HEK293 (cell line): ENCODE results near the gene ZNF816.

Experiments used
- CTCF ChIA-PET: fragments of 350-600 bp; formaldehyde crosslinking; extraction: SDS; loops from one replicate; lab custom pipeline; 2021; ENCODE audit warnings: antibody characterized with exemption; lab: Yijun Ruan, JAX
- POLR2A ChIA-PET: fragments of 300-600 bp; formaldehyde crosslinking; extraction: SDS; loops from one replicate; lab custom pipeline; 2020; ENCODE audit warnings: antibody characterized with exemption, inconsistent platforms; lab: Yijun Ruan, JAX
- H3K27ac ChIP-seq: fragments of 200-500 bp; sonication (Bioruptor generic); 2 replicates; pipeline ENCODE4 v1.5.1; 2014; ENCODE audit warnings: low read depth, low read length, control low read depth, inconsistent platforms; ENCODE audit errors: extremely low read depth
- H3K36me3 ChIP-seq, 2 experiments: fragments of 200-500 bp in 1 of 2; sonication (Bioruptor generic) in 1 of 2; 1 replicate in 1 of 2; 2 replicates in 1 of 2; pipeline ENCODE4 v1.5.1; 2014 to 2017; ENCODE audit warnings: inconsistent platforms in 2 of 2, low read length in 2 of 2; ENCODE audit not compliant: control insufficient read depth in 2 of 2, insufficient read depth in 1 of 2
- H3K4me1 ChIP-seq: fragments of 200-500 bp; sonication (Bioruptor generic); 2 replicates; pipeline ENCODE4 v1.5.1; 2014; ENCODE audit warnings: mild to moderate bottlenecking, low read length, inconsistent platforms; ENCODE audit not compliant: control insufficient read depth, insufficient read depth
- H3K4me3 ChIP-seq: 2 replicates; pipeline ENCODE4 v1.5.1; 2011; ENCODE audit warnings: low read depth, mild to moderate bottlenecking, control low read depth, low read length, moderate library complexity
- H3K9me3 ChIP-seq: fragments of 200-500 bp; sonication (Bioruptor generic); 2 replicates; pipeline ENCODE4 v1.5.1; 2014; ENCODE audit warnings: low read depth, low read length, inconsistent platforms; ENCODE audit not compliant: control insufficient read depth, insufficient read depth
- EGR2 ChIP-seq: fragments of 450-650 bp; formaldehyde crosslinking; IDR thresholded peaks from 2 replicates; pipeline ENCODE4 v1.5.1; 2016; ENCODE audit warnings: low read depth, missing biosample characterization, missing genetic modification characterization
- GLI4 ChIP-seq: fragments of 450-650 bp; formaldehyde crosslinking; IDR thresholded peaks from 2 replicates; pipeline ENCODE4 v1.5.1; 2016; ENCODE audit warnings: missing biosample characterization, missing genetic modification characterization
- HIC1 ChIP-seq: fragments of 450-650 bp; formaldehyde crosslinking; IDR thresholded peaks from 2 replicates; pipeline ENCODE4 v1.5.1; 2016; ENCODE audit warnings: missing biosample characterization, missing genetic modification characterization
- PATZ1 ChIP-seq: fragments of 450-650 bp; formaldehyde crosslinking; IDR thresholded peaks from 2 replicates; pipeline ENCODE4 v1.5.1; 2016; ENCODE audit warnings: missing biosample characterization, missing genetic modification characterization
- REST ChIP-seq: fragments of 450-650 bp; formaldehyde crosslinking; IDR thresholded peaks from 2 replicates; pipeline ENCODE4 v1.5.1; 2016; ENCODE audit warnings: missing biosample characterization, missing genetic modification characterization
- YY1 ChIP-seq: fragments of 450-650 bp; formaldehyde crosslinking; IDR thresholded peaks from 2 replicates; pipeline ENCODE4 v1.5.1; 2018; ENCODE audit warnings: missing biosample characterization, missing genetic modification characterization
- ZNF121 ChIP-seq: fragments of 450-650 bp; formaldehyde crosslinking; IDR thresholded peaks from 2 replicates; pipeline ENCODE4 v1.5.1; 2016; ENCODE audit warnings: missing biosample characterization, missing genetic modification characterization
- ZNF311 ChIP-seq: fragments of 450-650 bp; formaldehyde crosslinking; IDR thresholded peaks from 2 replicates; pipeline ENCODE4 v1.5.1; 2017; ENCODE audit warnings: missing biosample characterization, missing genetic modification characterization, borderline replicate concordance
- ZNF324 ChIP-seq: fragments of 450-650 bp; formaldehyde crosslinking; IDR thresholded peaks from 2 replicates; pipeline ENCODE4 v1.5.1; 2016; ENCODE audit warnings: missing biosample characterization, missing genetic modification characterization
- ZNF423 ChIP-seq: fragments of 450-650 bp; formaldehyde crosslinking; IDR thresholded peaks from 2 replicates; pipeline ENCODE4 v1.5.1; 2016; ENCODE audit warnings: missing biosample characterization, missing genetic modification characterization
- ZNF660 ChIP-seq: fragments of 450-650 bp; IDR thresholded peaks from 2 replicates; pipeline ENCODE4 v1.5.1; 2018; ENCODE audit warnings: missing biosample characterization, mild to moderate bottlenecking, missing genetic modification characterization
- ZNF776 ChIP-seq: fragments of 450-650 bp; formaldehyde crosslinking; IDR thresholded peaks from 2 replicates; pipeline ENCODE4 v1.5.0; 2017; ENCODE audit warnings: missing biosample characterization, missing genetic modification characterization, borderline replicate concordance
- ZXDB ChIP-seq: fragments of 450-650 bp; formaldehyde crosslinking; IDR thresholded peaks from 2 replicates; pipeline ENCODE4 v1.5.1; 2016; ENCODE audit warnings: missing biosample characterization, missing genetic modification characterization
- TF ChIP-seq, protein P1 (sequence below): IDR thresholded peaks from 2 replicates; pipeline ENCODE4 v1.6.1; 2011; ENCODE audit warnings: mild to moderate bottlenecking, low read depth, low read length, borderline replicate concordance

The ZNF816 gene

DNA sequence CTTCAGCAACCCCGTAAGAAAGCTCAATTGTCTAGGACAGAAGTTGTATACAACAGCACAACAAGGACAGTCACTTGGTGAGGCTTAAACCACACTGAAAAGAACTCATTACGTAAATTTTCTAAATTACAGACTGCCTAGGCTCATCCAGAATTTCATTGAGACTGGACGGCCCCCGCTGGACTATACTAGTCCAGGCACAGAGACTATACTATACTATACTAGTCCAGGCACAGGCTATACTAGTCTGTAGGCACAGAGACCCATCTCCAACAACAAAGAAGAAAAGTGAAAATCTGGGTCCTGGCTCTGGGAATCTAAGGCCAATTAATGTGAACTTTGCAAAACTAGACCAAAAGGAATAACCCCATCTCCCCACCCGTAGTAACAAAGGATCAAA is 700 bp downstream of the ZNF816 start:
- TF ChIP-seq GLI4 (tag by site-specific recombination) = no peak
- TF ChIP-seq EGR2 = no peak
- no peak for TF ChIP-seq PATZ1 (tag by site-specific recombination)
- no peak for TF ChIP-seq ZNF423 (tag by site-specific recombination)
- no peak for TF ChIP-seq ZNF121 (tag by site-specific recombination)
- no peak for TF ChIP-seq ZNF324 (tag by site-specific recombination)
- no peak for TF ChIP-seq YY1 (tag by site-specific recombination)
- H3K36me3 ChIP-seq = peaks cover 0 to 17% of the 10 kb centered on the region in 2 experiments; a peak in 1 of 3 replicates
- H3K4me3 ChIP-seq = peak overlapping the region; percentile 76
- no peaks in the 10 kb centered on the region for H3K4me1 ChIP-seq
- ChIA-PET POLR2A (no interaction called here), CTCF (no interaction called here)
- H3K9me3 ChIP-seq = no peaks in the 10 kb centered on the region; the same call in 1 of the 2 replicates
- no peak overlapping the region for H3K27ac ChIP-seq

GRCh38 chr19:52959613-52960295 is 2.9 kb downstream of the ZNF816 start:
- Histone ChIP-seq H3K4me3 (no peak overlapping the region), H3K27ac (no peak overlapping the region), H3K4me1 (no peaks in the 10 kb centered on the region), H3K9me3 (no peaks in the 10 kb centered on the region; the same call in none of the 2 replicates), H3K36me3 (peaks cover 0 to 35% of the 10 kb centered on the region in 2 experiments; a peak in 1 of 3 replicates)
- CTCF ChIA-PET = no interaction called here
- POLR2A ChIA-PET = no interaction called here
- TF ChIP-seq REST (tag by site-specific recombination) = no peak
- no peak for TF ChIP-seq HIC1 (tag by site-specific recombination)

DNA sequence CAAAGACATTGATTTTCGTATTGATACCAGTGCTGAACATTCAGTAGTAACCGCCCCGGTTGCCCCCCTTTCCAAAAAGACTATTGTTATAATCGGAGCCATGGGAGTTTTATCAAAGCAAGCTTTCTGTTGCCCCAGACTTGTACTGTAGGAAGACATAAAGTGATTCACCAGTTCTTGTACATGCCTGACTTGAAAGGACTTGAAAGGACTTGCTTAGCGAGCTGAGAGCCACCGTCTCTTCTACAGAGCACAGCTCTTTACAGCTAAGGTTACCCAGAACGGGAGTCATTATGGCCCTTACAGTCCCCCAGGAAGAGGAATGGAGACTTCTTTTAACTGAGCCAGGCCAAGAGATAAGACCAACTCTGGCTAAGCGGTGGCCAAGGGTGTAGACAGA is 5.1 kb downstream of the ZNF816 start:
- no peaks in the 10 kb centered on the region for H3K4me1 ChIP-seq
- no peaks in the 10 kb centered on the region; the same call in none of the 2 replicates for H3K9me3 ChIP-seq
- ChIA-PET CTCF (no interaction called here), POLR2A (no interaction called here)
- no peak overlapping the region for H3K27ac ChIP-seq
- TF ChIP-seq ZXDB (tag by site-specific recombination) = no peak
- TF ChIP-seq ZNF776 (tag by site-specific recombination) = no peak
- TF ChIP-seq ZNF660 = no peak
- TF ChIP-seq, protein P1, sequence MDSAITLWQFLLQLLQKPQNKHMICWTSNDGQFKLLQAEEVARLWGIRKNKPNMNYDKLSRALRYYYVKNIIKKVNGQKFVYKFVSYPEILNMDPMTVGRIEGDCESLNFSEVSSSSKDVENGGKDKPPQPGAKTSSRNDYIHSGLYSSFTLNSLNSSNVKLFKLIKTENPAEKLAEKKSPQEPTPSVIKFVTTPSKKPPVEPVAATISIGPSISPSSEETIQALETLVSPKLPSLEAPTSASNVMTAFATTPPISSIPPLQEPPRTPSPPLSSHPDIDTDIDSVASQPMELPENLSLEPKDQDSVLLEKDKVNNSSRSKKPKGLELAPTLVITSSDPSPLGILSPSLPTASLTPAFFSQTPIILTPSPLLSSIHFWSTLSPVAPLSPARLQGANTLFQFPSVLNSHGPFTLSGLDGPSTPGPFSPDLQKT = no peak
- TF ChIP-seq ZNF311 (tag by site-specific recombination) = no peak
- peaks cover 0 to 52% of the 10 kb centered on the region in 2 experiments; a peak in 2 of 3 replicates for H3K36me3 ChIP-seq
- H3K4me3 ChIP-seq = no peak overlapping the region
